Stimulated activated CD4-positive, alpha-beta T cell treated with anti-CD3 and anti-CD28 coated beads, Interleukin-4, amount 100 ng/mL, for 24 hours (primary cell): ENCODE results near the gene PLCB1.
"Not testable (repeated sequence)": the region's sequence is repeated elsewhere in the genome, so short reads cannot be mapped to it uniquely, and the experiment has no call there.

Source experiments
- DNase-seq: peaks from one replicate; pipeline ENCODE4 v3.0.0-alpha.2; 2020

PLCB1 gene

DNA sequence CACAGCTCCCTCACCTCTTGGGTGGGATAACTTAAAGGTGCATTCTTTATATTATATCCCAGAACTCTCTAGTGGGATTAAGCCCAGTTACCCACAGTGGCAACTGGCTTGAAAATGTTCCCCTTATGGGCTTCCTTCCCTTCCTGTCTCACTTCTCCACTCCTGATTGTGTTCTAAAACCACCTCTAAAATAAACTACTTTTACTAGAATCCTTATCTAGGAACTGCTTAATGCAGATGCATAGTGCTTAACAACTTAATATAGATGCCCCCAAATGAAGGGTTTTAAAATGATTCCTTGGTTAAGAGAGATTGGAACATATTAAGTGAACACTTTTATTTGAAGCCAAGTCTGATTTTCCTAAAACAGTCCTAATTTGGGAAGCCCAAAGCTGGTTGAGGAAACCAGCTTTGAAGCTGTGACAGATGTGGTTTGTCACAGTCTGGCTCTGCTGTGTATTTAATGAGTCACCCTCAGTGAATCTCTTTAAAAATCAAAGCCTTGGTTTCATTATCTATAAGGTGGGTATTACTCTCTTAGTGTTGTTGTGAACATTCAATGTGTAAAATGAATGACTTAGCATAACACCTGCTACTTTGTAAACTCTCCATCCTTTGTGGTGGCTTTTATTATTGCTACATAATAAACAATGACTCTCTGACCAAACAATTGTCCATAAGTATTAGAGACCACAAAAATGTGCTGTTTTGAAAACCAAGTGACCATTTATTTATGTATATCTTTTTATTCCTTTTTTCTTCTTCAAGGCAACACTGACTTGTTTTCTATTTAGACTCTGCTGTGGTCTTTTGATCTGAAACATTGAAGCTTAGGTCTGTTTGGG is 24.4 kb downstream of the PLCB1 start:
- DNase-seq: no peak

DNA sequence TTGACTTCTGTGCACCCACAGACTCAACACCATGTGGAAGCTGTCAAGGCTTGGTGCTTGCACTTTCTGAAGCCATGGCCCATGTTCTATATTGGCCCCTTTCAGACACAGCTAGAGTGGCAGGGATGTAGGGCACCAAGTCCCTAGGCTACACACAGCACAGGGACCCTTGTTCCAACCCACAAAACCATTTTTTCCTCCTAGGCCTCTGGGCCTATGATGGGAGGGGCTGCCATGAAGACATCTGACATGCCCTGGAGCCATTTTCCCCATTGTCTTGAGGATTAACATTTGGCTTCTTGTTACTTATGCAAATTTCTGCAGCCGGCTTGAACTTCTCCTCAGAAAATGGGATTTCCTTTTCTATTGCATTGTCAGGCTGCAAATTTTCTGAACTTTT is 27.2 kb downstream of the PLCB1 start:
- not testable (repeated sequence) for DNase-seq

DNA sequence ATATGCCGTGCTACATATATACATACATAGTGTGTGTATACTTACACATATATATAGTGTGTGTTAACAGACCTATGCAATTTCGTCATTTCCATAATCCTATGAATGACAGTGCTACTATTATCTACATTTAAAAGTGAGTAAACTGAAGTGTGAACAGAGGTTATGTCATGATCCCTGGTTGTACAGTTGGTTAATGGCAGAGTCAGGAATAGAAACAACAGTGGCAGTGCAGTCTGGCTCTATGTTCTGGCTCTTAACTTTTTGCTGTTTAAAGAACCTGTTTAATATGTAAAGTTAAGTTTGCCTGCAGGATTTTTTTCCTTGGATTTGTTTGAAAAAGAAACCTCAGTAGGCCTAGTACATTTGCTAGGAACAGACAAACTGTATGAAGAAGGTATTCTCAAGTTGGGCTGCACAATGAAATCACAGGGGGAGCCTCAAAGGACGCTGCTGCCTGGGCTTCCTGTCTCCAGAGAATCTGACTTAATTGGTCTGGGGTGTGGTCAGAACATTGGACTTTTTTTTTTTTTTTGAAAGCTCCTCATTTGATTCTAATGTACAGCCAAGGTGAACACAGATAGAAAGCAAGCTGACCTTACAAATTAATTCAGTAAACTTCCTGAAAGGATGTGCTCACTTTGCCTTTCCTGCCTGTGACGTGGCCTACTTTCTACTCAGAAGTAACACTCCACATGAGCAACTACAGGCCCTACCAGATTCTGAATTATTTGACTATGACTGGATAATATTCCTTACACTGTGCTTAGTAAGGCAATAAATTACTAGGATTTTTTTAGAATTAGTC is 29.4 kb downstream of the PLCB1 start:
- DNase-seq: no peak

DNA sequence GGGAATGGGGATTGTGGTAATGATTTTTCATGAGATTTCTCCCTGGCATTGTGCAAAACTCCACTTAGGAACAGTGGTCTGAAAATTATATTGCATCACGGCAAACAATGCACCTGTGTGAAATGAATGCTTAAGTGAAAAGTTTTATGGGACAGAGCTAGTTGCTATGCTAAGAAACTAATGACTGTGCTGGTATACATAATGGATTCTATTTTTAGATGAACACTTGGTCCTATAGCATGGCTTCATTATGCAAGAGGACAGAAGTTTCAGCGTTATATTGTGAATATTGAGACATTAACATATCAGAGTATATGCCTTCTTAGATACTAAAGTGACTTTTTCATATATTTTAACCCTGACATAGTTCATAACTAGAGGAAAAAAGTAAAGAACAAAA is 30.5 kb downstream of the PLCB1 start:
- no peak for DNase-seq

DNA sequence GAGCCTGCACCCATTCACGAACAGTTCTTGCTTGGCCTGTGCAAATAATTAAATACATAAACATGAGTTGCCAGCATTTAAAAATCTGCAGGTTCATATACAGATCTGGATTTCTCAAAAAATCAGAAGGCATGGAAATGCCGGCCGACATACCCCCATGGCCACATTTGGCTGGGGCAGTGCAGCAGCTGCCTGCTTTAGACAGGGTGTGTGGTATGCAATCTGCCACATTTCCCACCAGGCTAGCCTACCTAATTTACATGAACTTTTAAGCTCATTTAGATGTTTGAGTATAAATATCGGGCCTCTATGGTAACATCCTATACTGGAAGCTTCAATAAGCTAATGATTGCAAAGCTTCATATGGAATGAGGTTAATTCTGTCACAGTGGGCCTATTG is 31.5 kb downstream of the PLCB1 start:
- no peak for DNase-seq

DNA sequence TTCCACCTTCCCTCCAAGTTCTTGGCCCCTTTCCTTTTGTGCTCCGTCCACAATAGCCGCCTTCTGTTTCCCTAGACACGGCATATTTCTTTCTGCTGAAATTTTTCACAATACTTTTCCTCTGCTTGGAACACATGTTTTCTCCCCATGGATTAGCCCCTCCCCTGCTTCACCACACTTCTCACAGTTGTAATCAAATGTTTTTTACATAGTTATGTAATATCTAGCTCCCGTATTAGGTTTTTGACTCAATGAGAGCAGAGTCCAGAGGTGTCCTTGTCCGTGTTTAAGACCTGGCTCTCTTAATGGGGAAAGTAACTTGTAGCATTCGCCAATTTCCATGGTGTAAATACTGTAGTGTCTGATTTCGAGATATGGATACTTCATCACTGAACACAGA is 34.7 kb downstream of the PLCB1 start:
- DNase-seq: no peak

DNA sequence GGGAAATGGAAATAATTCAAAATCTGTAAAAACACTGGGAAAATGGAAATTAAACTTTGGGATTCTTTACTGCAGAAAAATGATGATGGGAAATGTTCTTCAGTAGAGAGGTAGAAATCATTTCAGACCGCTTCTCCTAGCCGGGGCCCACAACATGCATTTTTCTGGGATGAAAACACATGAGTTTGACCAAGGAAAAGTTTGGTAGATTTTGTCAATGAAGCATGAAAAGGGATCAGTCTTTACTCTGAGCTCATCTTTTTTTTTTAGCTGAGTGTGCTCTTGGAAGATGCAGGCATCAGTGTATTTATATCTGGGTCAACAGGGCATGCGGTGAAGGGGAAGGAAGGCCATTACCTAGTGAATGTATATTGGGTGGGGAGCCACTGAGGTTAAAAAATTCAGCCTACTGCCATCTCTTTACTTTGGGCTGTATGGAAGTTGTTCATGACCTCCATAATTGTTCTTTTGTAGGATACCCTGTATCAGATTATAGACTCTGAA is 36.8 kb downstream of the PLCB1 start:
- DNase-seq: no peak

DNA sequence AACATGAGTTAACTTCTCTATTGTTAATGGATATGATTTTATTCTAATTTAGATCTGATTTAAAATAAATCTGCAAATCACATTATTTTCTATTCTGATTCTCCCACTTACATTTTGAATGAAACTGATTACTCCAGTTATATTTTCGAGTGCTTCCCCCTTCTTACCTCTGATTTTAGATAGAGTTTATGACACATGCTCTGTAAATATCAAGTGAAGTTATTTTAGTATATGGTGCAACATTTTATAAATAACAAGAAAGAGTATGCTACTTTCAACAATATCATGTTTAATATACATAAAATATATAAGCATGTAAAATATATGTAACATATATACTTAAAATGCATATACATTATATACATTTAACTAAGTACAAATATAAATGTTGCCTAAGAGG is 38.9 kb downstream of the PLCB1 start:
- DNase-seq: no peak

DNA sequence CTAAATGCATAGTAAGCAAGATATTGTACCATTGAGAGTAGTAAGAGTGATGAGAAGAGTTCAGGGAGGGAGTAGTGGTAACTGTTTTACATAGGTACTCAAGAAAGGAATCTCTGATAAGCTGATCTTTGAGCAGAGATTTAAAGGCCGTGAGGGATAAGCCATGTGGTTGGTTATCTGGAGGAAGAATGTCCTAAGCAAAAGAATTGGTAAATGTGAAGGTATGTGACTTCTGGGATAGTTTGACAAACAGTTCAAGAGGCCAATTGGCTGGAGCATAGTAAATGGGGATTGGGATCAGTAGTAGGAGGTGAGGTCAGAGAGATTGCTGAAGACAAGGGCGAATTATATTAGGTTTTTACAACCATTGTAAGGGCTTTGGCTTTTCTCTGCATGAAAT is 40.1 kb downstream of the PLCB1 start:
- no peak for DNase-seq

DNA sequence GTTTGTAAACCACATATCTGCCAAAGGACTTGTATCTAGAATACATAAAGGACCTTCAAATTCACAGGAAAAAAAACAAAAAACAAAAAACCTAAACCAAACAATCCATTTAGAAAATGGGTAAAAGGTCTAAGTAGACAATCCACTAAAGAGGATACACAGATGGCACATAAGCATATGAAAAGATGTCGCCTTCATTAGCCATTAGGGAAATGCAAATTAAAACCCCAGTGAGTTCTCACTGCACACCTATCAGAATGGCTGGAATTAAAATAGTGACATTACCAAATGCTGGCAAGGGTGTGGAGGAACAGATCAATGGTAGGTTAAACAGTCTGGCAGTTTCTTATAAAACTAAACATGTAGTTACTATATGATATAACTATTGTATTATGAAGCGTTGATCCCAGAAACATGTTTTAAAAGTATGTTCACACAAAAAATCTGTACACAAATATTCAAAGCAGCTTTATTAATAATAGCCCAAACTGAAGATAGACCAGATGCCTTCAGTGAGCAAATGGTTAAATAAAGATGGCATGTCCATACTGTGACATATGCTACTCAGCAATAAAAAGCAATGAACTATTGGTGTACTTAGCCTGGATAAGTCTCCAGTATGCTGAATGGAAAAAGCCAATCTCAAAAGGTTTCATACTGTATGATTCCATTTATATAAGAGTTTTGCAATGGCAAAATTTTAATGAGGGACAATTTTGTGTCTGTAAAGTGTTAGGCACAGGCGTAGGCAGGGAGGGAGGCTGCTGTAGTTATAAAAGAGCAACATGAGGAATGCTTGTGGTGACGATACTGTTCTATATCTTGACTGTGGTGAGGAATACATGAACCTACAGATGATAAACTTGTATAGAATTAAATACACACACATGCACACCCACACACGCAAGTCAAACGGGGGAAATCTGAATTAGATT is 43.9 kb downstream of the PLCB1 start:
- no peak for DNase-seq

DNA sequence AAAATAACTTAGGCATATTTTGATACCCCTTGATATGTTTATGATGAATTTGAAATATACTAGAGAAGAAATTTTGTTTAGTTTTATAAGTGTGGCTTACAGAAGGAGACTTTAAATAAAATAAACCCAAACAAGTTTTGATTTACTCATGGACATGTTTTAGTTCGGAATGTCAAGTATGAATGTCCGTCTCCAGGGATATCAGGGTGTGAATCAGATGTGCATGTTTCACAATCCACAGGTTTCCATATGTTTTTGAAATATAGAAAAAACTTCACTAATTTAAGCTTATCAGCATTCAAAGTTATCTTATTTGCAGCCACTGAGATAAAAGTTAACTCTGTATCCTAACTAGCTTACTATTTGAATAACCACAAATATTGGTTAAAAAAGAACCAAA is 51.5 kb downstream of the PLCB1 start:
- DNase-seq: no peak

DNA sequence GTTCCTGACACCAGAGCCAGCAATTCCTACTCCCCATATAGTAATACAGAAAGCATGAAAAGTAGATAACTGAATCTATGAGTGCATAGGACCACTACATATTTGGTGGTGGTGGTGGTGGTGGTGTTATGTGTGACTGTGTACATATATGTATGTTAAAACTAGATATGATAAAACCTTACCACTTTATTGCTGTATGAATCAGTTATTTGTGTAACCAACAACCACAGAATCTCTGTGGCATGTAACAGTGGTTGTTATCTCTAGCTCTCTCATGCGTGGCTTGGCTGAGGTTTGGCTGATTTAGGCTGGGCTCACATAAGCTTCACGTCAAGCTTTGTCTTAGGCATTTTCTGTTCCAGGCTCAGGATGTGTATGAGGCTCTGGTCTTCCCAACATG is 55.7 kb downstream of the PLCB1 start:
- DNase-seq: no peak

DNA sequence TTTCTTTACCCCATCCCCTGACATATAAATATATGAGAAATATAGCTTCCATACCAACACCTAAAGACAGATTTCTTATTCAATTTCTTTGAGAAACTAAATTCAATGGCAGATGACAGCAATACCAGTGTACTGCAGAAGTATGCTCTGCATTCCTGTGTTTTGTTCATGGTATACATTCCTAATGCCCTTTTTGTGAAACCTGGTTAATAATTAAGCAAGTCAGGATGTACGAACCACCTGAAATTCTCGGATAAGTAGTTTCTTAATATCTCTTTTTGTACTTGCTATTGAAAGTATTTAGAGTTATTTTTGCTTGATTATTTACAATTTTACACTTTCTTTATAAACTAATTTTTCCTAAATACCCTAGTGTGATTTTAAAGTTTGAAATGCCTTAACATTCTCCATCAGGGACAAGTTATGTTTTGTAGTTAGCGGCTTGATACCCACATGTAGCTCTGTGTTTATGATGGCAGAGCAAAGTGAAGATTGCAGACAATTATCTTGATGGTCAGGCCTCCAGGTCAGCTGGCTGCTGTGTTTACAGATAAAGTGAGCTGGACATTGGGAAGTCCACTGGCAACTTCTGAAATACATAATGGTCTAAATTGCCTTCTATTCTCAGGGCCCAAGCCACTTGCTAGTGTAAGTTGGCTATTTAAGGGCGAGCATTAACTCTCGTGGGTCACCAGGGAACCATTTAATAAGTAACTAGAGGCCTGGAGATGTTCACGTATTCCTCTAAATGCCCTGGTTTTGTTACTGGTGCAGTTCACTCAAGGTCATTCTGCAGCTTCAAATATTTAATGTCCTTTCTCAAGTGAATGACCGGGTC is 58.2 kb downstream of the PLCB1 start:
- DNase-seq: no peak

DNA sequence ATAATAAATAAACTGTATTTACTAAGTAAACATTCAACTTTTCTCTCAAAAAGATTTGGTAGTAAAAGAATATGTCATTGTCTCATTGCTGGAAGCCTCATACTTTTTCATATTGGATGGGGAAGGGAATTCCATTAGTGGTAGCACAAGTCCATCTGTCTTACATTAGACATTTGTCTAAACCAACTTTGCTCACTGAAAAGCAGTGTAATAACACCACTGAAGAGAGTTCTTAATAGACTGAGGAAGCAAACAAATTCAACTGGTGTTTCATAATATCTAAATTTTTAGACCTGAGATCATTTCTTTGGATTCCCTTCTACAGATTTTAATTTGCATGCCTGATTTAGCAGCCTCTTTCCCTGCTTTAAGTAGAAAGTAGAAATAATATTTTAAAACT is 62.7 kb downstream of the PLCB1 start:
- DNase-seq: no peak

DNA sequence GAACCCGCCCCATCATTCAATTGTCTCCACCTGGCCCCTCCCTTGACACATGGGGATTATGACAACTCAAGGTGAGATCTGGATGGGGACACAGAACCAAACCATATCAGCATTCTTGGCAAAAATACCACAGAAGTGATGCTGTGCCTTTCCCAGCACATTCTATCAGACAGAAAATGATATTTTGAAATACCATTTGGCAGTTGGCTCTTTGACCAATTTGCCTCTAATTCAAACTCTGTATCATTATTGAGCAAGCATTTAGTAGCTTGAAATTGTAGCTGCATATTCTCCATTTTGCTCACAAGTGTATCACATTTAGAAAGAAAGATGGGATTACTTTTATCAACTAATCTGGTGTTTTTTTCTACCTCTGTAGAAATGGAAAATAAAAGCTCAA is 64.0 kb downstream of the PLCB1 start:
- no peak for DNase-seq

DNA sequence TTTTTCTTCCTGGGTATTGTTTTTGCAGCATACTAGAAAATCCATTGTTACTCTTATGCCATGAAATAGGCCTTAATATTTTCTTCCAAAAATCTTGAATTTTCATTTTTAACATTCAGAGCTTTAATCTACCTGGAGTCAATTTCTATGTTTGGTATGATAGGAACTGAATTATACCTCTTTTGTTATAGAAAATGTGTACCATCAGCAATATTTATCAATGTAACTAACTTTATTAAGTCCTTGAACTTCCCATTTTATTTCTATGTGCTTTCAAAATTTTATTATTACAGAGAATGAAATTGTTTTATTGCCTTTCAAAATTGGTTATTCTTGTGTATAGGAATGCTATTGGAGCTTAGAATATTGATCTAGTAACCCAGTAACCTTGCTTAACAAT is 68.2 kb downstream of the PLCB1 start:
- no peak for DNase-seq

DNA sequence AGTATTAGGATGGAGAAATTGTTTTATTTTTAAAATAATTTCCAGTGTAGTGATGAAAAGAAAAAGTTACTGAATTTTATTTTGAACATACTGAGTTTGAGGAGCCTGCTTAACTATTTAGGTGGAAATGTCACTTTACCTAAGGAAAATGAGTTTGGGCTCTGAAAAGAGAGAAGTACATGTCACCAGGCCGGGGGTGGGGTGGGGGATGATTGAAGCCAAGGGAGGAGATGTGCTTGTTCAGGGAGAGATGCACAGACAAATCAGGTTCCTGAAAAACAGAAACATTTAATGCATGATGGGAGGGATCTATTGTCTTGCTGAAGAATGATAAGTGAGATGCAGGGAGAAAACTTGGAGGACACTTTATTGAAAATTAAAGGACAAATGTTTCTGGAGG is 71.3 kb downstream of the PLCB1 start:
- DNase-seq: no peak

DNA sequence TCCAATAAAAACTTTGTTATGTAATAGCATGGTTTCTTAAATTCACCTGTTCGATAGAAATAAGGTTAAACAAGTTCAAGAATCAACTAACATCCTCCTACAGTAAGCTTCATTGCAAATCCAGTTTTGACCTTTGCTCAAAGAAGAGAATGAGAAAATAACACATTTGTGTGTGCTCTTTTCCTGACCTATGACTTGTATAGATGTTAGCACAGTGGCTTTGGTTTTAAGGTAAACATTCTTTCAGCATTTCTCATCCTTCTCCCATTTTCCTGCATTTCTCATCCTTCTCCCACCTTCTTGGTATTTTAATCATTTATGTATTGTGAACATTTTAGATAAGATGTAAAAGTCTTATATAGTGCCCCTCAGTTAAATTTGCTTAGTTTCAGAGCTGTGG is 73.9 kb downstream of the PLCB1 start:
- no peak for DNase-seq

DNA sequence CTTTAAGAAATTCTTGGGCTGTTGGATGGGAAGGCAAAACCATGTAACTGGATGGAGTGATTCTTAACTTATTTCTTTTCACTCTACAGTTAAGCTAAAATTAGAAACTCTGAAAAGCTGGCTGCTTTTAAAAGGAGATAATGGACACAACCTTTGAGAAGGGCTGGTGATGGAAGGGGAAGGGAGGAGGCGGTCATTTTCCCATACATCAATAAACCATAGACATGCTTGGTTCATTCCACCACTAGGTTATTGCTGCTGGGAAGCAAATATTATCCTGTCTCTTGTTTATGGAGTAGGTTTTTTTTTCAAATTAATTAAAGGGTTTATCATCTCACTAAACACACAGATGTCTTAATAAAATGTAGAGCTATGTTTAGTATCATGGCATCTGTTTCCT is 76.2 kb downstream of the PLCB1 start:
- no peak for DNase-seq

DNA sequence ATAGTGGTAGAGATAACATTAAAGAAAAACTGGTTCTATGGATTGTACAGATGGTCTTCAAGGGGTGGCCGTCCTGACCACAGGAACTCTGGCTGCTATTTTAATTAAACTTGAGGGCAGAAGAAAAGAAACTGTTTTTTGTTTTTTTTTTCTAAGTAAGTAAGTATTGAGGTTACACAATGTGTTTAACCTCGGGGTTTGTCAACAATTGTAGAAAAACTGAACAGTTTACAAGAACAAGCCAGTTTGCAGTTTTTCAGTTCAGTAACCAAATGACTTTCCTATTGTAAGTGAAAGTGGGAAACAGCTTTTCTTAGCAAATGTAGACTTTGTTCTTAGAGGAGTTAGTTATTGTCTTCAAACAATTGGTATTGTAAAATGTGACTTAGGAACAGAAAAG is 77.0 kb downstream of the PLCB1 start:
- DNase-seq: no peak

DNA sequence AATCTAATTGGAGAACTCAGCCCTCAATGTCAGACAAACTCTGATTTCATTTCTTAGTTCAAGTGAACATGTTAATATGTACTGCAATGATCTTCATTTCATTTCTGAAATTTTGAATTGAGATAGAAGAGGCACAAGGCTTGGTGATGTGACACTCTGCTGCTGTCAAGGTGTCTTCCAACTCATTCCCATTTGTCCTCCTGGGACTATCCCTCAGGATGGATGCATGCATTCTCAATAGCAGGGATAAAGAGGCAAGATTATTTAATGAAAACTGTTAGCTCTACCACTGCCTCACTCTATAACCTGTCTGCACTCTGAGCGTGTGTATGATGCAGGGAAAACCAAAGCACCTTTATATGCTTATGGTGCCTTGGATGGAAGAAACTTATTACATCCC is 78.7 kb downstream of the PLCB1 start:
- DNase-seq: no peak

DNA sequence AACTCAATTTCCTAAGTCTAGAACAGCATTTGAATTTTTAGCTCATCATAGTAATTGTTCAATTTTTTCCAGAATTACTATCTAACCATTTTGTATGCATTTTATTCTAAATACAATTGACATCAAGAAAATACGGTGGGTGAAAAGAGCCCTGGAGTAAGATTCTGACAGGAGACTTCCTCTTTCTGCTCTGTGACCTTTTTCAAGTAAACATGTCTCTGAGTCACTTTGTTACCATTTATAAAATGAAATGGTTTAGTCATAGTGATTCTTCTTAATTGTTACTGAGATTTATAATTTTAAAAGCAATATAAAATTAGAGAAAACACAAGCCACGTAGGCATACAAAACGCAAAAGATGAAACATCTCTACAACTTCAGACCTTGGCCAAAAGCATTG is 80.2 kb downstream of the PLCB1 start:
- no peak for DNase-seq
